H1 (cell line): Measurements from ENCODE around the gene GLRX3. TPM values are rescaled to one million over a fixed set of nuclear protein-coding genes. Genes with fewer than 3 reads are reported as not detected.

Source experiments
- CTCF ChIA-PET: fragments of 300-600 bp; sonication (Branson Sonifier 250); formaldehyde crosslinking; loops from one replicate; lab custom pipeline; 2021; ENCODE audit not compliant: partially characterized antibody; lab: Charles Lee
- POLR2A ChIA-PET: fragments of 300-600 bp; sonication (Branson Sonifier 250); formaldehyde crosslinking; loops from one replicate; lab custom pipeline; 2021; ENCODE audit warnings: inconsistent platforms; ENCODE audit not compliant: partially characterized antibody; lab: Charles Lee
- DNase-seq, 2 experiments: peaks; one replicate each; pipeline versions ENCODE4 v3.0.0 to v3.0.0-alpha.2; 2010 to 2022; ENCODE audit warnings: low spot score in 2 of 2, low read depth in 1 of 2, mixed read lengths in 1 of 2
- FAIRE-seq: peaks from 2 replicates; lab custom pipeline; 2011; peaks lifted over from hg19 to GRCh38; lab: Jason Lieb, UNC
- H2AFZ ChIP-seq: 2 replicates; pipeline ENCODE4 v1.8.1; 2012; ENCODE audit warnings: low read length, inconsistent platforms
- H2AK5ac ChIP-seq: 2 replicates; pipeline ENCODE4 v1.6.1; 2013; ENCODE audit warnings: low read depth, low read length
- H2BK120ac ChIP-seq: replicated peaks from 2 replicates; pipeline ENCODE3; 2013; ENCODE audit warnings: low read depth, low read length, inconsistent platforms
- H2BK12ac ChIP-seq: 2 replicates; pipeline ENCODE4 v1.6.1; 2013; ENCODE audit warnings: low read depth, low read length
- H2BK15ac ChIP-seq: 2 replicates; pipeline ENCODE4 v1.6.1; 2013; ENCODE audit warnings: low read length
- H2BK20ac ChIP-seq: 2 replicates; pipeline ENCODE4 v1.6.1; 2013; ENCODE audit warnings: low read length
- H2BK5ac ChIP-seq: 2 replicates; pipeline ENCODE4 v1.6.1; 2013; ENCODE audit warnings: low read depth, low read length
- H3K14ac ChIP-seq: 2 replicates; pipeline ENCODE4 v1.6.1; 2013; ENCODE audit warnings: inconsistent platforms; ENCODE audit not compliant: insufficient read length
- H3K18ac ChIP-seq: 2 replicates; pipeline ENCODE4 v1.6.1; 2013; ENCODE audit warnings: low read length; ENCODE audit errors: extremely low read depth
- H3K23ac ChIP-seq: 2 replicates; pipeline ENCODE4 v1.6.1; 2013; ENCODE audit warnings: inconsistent platforms; ENCODE audit not compliant: insufficient read length
- H3K23me2 ChIP-seq: 2 replicates; pipeline ENCODE4 v1.6.1; 2013; ENCODE audit warnings: low read depth, low read length
- H3K27ac ChIP-seq: 2 replicates; pipeline ENCODE4 v1.6.1; 2011; ENCODE audit warnings: low read depth, low read length, inconsistent platforms
- H3K27me3 ChIP-seq, 4 experiments: replicated peaks in 1 of 4; 1 replicate in 1 of 4; 2 replicates in 3 of 4; pipeline versions ENCODE4 v1.6.1 to v1.8.1; 2011 to 2013; ENCODE audit warnings: low read length in 3 of 4, mild to moderate bottlenecking in 3 of 4, inconsistent platforms in 2 of 4, mixed read lengths in 2 of 4, moderate library complexity in 1 of 4; ENCODE audit not compliant: control insufficient read depth in 3 of 4, insufficient read depth in 3 of 4; ENCODE audit errors: extremely low read depth in 1 of 4
- H3K36me3 ChIP-seq, 4 experiments: 2 replicates each; pipeline versions ENCODE4 v1.6.1 to v1.8.1; 2011 to 2013; ENCODE audit warnings: mild to moderate bottlenecking in 4 of 4, low read length in 3 of 4, moderate library complexity in 2 of 4, control low read depth in 1 of 4, inconsistent platforms in 1 of 4; ENCODE audit not compliant: insufficient read depth in 4 of 4, control insufficient read depth in 2 of 4
- H3K4ac ChIP-seq: replicated peaks from 2 replicates; pipeline ENCODE3; 2013; ENCODE audit warnings: low read length, low read depth, mixed read lengths, inconsistent platforms; ENCODE audit not compliant: insufficient read length
- H3K4me1 ChIP-seq, 4 experiments: replicated peaks in 1 of 4; 1 replicate in 1 of 4; 2 replicates in 3 of 4; pipeline versions ENCODE4 v1.6.1 to v1.8.1; 2011 to 2013; ENCODE audit warnings: low read length in 3 of 4, inconsistent platforms in 2 of 4, mixed read lengths in 1 of 4; ENCODE audit not compliant: insufficient read depth in 4 of 4, control insufficient read depth in 3 of 4
- H3K4me2 ChIP-seq, 2 experiments: 2 replicates each; pipeline versions ENCODE4 v1.6.1 to v1.8.1; 2011 to 2013; ENCODE audit warnings: low read depth in 2 of 2, low read length in 2 of 2, control low read depth in 1 of 2, inconsistent platforms in 1 of 2, mild to moderate bottlenecking in 1 of 2; ENCODE audit not compliant: insufficient read depth in 1 of 2
- H3K4me3 ChIP-seq, 4 experiments: fragments of 200-600, 300-600 bp in 1 of 4; sonication (generic), shearing (Covaris generic), sonication (Bioruptor Twin) in 1 of 4; 2 replicates each; pipeline versions ENCODE4 v1.5.1 to v1.8.1; 2011 to 2016; ENCODE audit warnings: low read length in 4 of 4, low read depth in 3 of 4, control low read depth in 2 of 4, inconsistent platforms in 2 of 4, mild to moderate bottlenecking in 2 of 4, mixed read lengths in 1 of 4, moderate library complexity in 1 of 4; ENCODE audit not compliant: insufficient read depth in 2 of 4; ENCODE audit errors: extremely low read depth in 1 of 4
- H3K56ac ChIP-seq: replicated peaks from 2 replicates; pipeline ENCODE3; 2013; ENCODE audit warnings: low read depth, mild to moderate bottlenecking, mixed read lengths, low read length, inconsistent platforms; ENCODE audit not compliant: insufficient read length
- H3K79me1 ChIP-seq: 2 replicates; pipeline ENCODE4 v1.6.1; 2013; ENCODE audit warnings: low read depth, low read length, control low read depth
- H3K79me2 ChIP-seq, 2 experiments: 2 replicates each; pipeline versions ENCODE4 v1.6.1 to v1.8.1; 2012 to 2013; ENCODE audit warnings: low read length in 2 of 2, mild to moderate bottlenecking in 2 of 2, inconsistent platforms in 1 of 2; ENCODE audit not compliant: insufficient read depth in 2 of 2, control insufficient read depth in 1 of 2
- H3K9ac ChIP-seq, 4 experiments: replicated peaks in 1 of 4; 1 replicate in 1 of 4; 2 replicates in 3 of 4; pipeline versions ENCODE4 v1.6.1 to v1.8.1; 2011 to 2013; ENCODE audit warnings: low read depth in 3 of 4, low read length in 3 of 4, control low read depth in 2 of 4, mild to moderate bottlenecking in 2 of 4, moderate library complexity in 2 of 4, inconsistent platforms in 1 of 4; ENCODE audit errors: extremely low read depth in 1 of 4
- H3K9me3 ChIP-seq, 2 experiments: 2 replicates each; pipeline versions ENCODE4 v1.6.1 to v1.8.1; 2012 to 2013; ENCODE audit warnings: mild to moderate bottlenecking in 2 of 2, moderate library complexity in 2 of 2, control low read depth in 1 of 2, inconsistent platforms in 1 of 2, low read depth in 1 of 2, low read length in 1 of 2, mixed read lengths in 1 of 2; ENCODE audit not compliant: insufficient read depth in 2 of 2
- H4K20me1 ChIP-seq, 2 experiments: replicated peaks in 1 of 2; 2 replicates each; pipeline versions ENCODE3 to v1.8.1; 2011 to 2013; ENCODE audit warnings: inconsistent platforms in 2 of 2, low read length in 2 of 2, mild to moderate bottlenecking in 1 of 2; ENCODE audit not compliant: insufficient read depth in 2 of 2, control insufficient read depth in 1 of 2
- H4K5ac ChIP-seq: 2 replicates; pipeline ENCODE4 v1.6.1; 2013; ENCODE audit warnings: low read length, low read depth, mixed read lengths, inconsistent platforms; ENCODE audit not compliant: insufficient read length
- H4K8ac ChIP-seq: 2 replicates; pipeline ENCODE4 v1.8.0; 2013; ENCODE audit warnings: mild to moderate bottlenecking, moderate library complexity, low read length, inconsistent platforms; ENCODE audit not compliant: insufficient read depth; ENCODE audit errors: extremely low read depth
- H4K91ac ChIP-seq: replicated peaks from 2 replicates; pipeline ENCODE3; 2013; ENCODE audit warnings: low read length, mixed read lengths, inconsistent platforms; ENCODE audit not compliant: insufficient read length
- TAF7 ChIP-seq: optimal IDR thresholded peaks from 2 replicates; pipeline ENCODE3; 2011; ENCODE audit warnings: low read depth, mild to moderate bottlenecking, inconsistent platforms, low read length, moderate library complexity, borderline replicate concordance
- WGBS, 2 experiments: shearing (Covaris generic) in 1 of 2; methylation state at CpG; one replicate each; pipeline versions ENCODE4 v1.1.6 to v1.1.7; 2013 to 2015; ENCODE audit warnings: low lambda C conversion rate in 2 of 2, mixed read lengths in 2 of 2, inconsistent platforms in 1 of 2, low coverage in 1 of 2, missing lambda C conversion rate in 1 of 2; ENCODE audit not compliant: insufficient replicate concordance in 2 of 2, insufficient coverage in 1 of 2, insufficient read length in 1 of 2; ENCODE audit errors: extremely low coverage in 1 of 2, missing lambda C conversion rate in 1 of 2; 5-methylcytosine and 5-hydroxymethylcytosine counted together
- polyA plus RNA-seq, 7 experiments: library from polyadenylated mRNA; depleted of rRNA in 3 of 7; stranded (reverse) in 5 of 7; unstranded in 2 of 7; fragments of >200 nt in 5 of 7; fragments of 200-250 nt in 2 of 7; gene quantifications; 1 replicate in 5 of 7; 2 replicates in 1 of 7; 4 replicates in 1 of 7; pipeline versions ENCODE4 v1.2.1 to v1.2.3, GENCODE V29; 2011 to 2013; ENCODE audit warnings: missing spikeins in 2 of 7, mixed read lengths in 2 of 7
- total RNA-seq: library from RNA; stranded (reverse); fragmentation: NEBNext Ultra II Directional; extraction: Animal tissue kit (Norgen Biotek cat#: 25700); gene quantifications from 2 replicates; pipeline ENCODE4 v1.2.1, GENCODE V29; 2021

Gene GLRX3
- total and polyA plus RNA-seq, 2 of the 8 experiments (the other 6 are each of a cell fraction or from before 2014, with no cell fraction given) = 59.9 to 157 TPM

DNA sequence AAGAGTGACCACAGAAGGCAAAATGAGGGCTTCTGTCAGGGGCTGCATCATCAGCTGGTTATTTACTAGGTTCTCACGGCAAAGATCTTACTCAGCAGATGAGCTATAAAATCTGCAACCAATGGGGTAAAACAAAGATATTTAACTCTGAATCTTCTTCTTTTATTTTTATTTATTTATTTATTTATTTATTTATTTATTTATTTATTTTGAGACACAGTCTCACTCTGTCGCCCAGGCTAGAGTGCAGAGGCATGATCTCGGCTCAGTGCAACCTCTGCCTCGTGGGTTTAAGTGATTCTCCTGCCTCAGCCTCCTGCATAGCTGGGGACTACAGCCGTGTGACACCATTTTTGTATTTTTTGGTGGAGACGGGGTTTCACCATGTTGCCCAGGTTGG is 36.8 kb upstream of the GLRX3 start:
- no peak overlapping the region for H2AFZ ChIP-seq
- no peak overlapping the region for H4K91ac ChIP-seq
- H3K9ac ChIP-seq = no peak overlapping the region
- no peak overlapping the region for H4K8ac ChIP-seq
- H3K36me3 ChIP-seq = no peaks in the 10 kb centered on the region
- no peak for TF ChIP-seq TAF7
- no peak overlapping the region for H3K4ac ChIP-seq
- no peaks in the 10 kb centered on the region for H3K79me1 ChIP-seq
- ChIA-PET CTCF (interaction anchor here (0.8 to 0.9 kb wide), 2 partner anchors 9 to 10 kb away, joined by 3 to 5 read pairs; no protein-coding TSS in a partner anchor), POLR2A (no interaction called here)
- H3K9me3 ChIP-seq = 0 out of 4 replicates have a peak, but pooled peaks cover 0 to 3% of the 10 kb centered on the region in 2 experiments
- H3K23me2 ChIP-seq = no peaks in the 10 kb centered on the region
- no peak overlapping the region for H4K5ac ChIP-seq
- no peak for DNase-seq
- H2BK12ac ChIP-seq = no peak overlapping the region
- WGBS, 2 experiments = 92% methylated on average over 6 of the region's 6 CpGs; no CpG with 5 or more reads in 1 of the 2 experiments
- H3K56ac ChIP-seq = no peak overlapping the region
- H3K79me2 ChIP-seq = no peaks in the 10 kb centered on the region
- H3K4me1 ChIP-seq = no peaks in the 10 kb centered on the region
- no peak overlapping the region for H3K23ac ChIP-seq
- H3K14ac ChIP-seq = no peak overlapping the region
- H3K18ac ChIP-seq = no peak overlapping the region
- no peak for FAIRE-seq
- H4K20me1 ChIP-seq = peaks cover 0 to 2% of the 10 kb centered on the region in 2 experiments
- H2AK5ac ChIP-seq = no peak overlapping the region
- H3K4me3 ChIP-seq = no peak overlapping the region
- no peak overlapping the region for H2BK15ac ChIP-seq
- H2BK120ac ChIP-seq = no peak overlapping the region
- H2BK5ac ChIP-seq = no peak overlapping the region
- no peak overlapping the region for H3K27ac ChIP-seq
- H3K27me3 ChIP-seq = no peaks in the 10 kb centered on the region
- H3K4me2 ChIP-seq = no peak overlapping the region
- no peak overlapping the region for H2BK20ac ChIP-seq
